HUES6 (cell line): ENCODE measurements around the gene NFILZ.

ENCODE experiments used
- H3K27ac ChIP-seq: 2 replicates; pipeline ENCODE4 v1.7.0; 2013; ENCODE audit warnings: low read depth, mild to moderate bottlenecking, low read length, inconsistent platforms
- H3K27me3 ChIP-seq: 2 replicates; pipeline ENCODE4 v1.6.1; 2013; ENCODE audit warnings: low read length; ENCODE audit not compliant: control insufficient read depth, insufficient read depth
- H3K36me3 ChIP-seq: 2 replicates; pipeline ENCODE4 v1.6.1; 2013; ENCODE audit warnings: low read length; ENCODE audit not compliant: control insufficient read depth, insufficient read depth
- H3K4me1 ChIP-seq: 2 replicates; pipeline ENCODE4 v1.6.1; 2013; ENCODE audit warnings: low read length; ENCODE audit not compliant: control insufficient read depth, insufficient read depth
- H3K4me3 ChIP-seq: 2 replicates; pipeline ENCODE4 v1.5.1; 2013; ENCODE audit warnings: low read depth, low read length
- H3K9ac ChIP-seq: one replicate; pipeline ENCODE4 v1.6.1; 2013; ENCODE audit warnings: mild to moderate bottlenecking, low read length
- H3K9me3 ChIP-seq: 2 replicates; pipeline ENCODE4 v1.6.1; 2013; ENCODE audit warnings: low read depth, low read length; ENCODE audit not compliant: control insufficient read depth, insufficient read depth

Gene NFILZ

GRCh38 chr19:8629996-8630683 lies at the start of gene NFILZ:
TSS of gene NFILZ (plus strand) at chr19:8630633. CDS start at chr19:8676766, 46,133 bp downstream.
- Histone ChIP-seq H3K4me3 (no peak within 1 kb of the TSS), H3K36me3 (no peaks in the 10 kb centered on the region), H3K9me3 (no peaks in the 10 kb centered on the region), H3K27me3 (no peaks in the 10 kb centered on the region), H3K27ac (no peak within 1 kb of the TSS), H3K9ac (no peak within 1 kb of the TSS), H3K4me1 (peaks cover 22% of the 10 kb centered on the region)

DNA sequence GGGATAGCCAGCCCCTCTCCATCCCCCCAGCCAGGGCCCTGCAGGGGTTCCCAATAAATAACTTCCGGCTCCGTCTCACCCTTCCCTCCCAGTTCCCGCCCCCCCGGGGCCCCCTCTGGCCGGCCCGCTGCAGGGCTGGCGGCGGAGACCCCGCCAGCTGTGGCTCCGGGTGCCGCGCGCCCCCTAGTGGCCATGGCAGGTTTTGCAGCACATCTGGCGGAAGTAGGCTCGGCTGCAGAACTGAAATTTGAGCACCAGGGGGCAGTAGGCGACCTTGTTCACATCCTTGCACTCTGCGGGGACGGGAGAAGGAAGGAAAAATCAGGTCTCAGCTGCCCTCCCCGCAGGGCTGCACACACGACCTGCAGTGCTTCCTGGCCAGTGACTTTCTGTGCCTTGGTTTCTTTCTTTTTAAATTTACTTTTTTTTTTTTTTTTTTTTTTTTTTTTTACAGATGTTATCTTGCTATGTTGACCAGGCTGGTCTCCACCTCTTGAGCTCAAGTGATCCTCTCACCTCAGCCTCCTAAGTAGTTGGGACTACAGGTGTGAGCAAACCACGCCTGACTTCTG lies 49.6 kb upstream of the NFILZ start:
- H3K9me3 ChIP-seq = no peaks in the 10 kb centered on the region
- H3K27me3 ChIP-seq = peaks cover 7% of the 10 kb centered on the region
- no peak overlapping the region for H3K27ac ChIP-seq
- H3K4me3 ChIP-seq = 0 out of 2 replicates have a peak overlapping the region, but pooled peaks have one; percentile 8
- peaks cover 17% of the 10 kb centered on the region for H3K4me1 ChIP-seq
- no peaks in the 10 kb centered on the region for H3K36me3 ChIP-seq
- no peak overlapping the region for H3K9ac ChIP-seq

DNA sequence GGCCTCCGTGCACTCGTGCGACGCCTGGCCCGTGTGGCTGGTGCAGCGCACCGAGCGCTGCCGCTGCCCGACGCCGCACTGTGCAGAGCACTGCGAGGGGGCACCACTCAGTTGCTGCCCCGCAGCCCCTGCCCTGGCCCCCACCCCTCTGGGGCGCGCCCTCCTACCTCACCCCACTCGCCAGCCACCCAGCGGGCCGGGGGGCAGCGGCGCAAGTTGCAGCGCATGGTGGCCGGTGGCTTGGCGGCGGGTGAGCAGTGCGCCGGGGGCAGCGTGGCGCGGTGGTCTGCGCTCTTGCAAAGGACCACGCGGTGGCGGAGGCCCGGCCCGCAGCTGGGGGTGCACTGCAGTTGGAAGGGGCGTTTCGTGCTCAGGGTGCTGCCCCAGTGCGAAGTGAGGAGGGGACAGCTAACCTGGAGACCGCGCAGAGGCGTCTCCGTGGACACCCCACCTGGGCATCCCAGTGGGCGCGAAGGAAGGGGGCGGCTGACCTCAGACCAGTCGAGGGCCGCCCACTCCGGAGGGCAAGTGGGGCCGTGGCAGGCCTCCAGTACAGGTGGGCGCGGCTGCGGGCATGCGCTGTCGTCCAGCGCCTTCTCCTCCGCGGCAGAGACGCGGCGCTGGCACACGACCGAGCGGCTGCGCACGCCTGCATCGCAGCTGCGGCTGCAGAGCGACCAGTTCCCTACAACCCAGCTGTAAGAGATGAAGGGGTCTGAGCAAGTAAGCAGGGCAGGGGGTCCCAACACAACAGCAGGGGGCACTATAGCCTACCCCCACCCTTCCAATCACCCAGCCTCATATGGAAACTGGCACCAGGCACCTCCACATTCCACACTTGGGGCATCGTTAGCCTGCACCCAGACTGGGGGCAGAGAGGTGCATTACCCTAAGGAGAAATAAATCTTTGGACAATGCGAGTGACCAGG lies 45.2 kb upstream of the NFILZ start:
- Histone ChIP-seq H3K36me3 (no peaks in the 10 kb centered on the region), H3K4me1 (no peaks in the 10 kb centered on the region), H3K9ac (no peak overlapping the region), H3K4me3 (peak overlapping the region; percentile 21; the same call in 1 of the 2 replicates), H3K9me3 (no peaks in the 10 kb centered on the region), H3K27me3 (peaks cover 13% of the 10 kb centered on the region), H3K27ac (no peak overlapping the region)

GRCh38 chr19:8585894-8586750 lies 44.3 kb upstream of the NFILZ start:
- Histone ChIP-seq H3K9ac (no peak overlapping the region), H3K27me3 (peaks cover 18% of the 10 kb centered on the region), H3K27ac (no peak overlapping the region), H3K36me3 (no peaks in the 10 kb centered on the region), H3K9me3 (no peaks in the 10 kb centered on the region), H3K4me1 (no peaks in the 10 kb centered on the region; the same call in 1 of the 2 replicates), H3K4me3 (no peak overlapping the region)

- Histone ChIP-seq H3K4me3 (no peak overlapping the region), H3K4me1 (no peaks in the 10 kb centered on the region; the same call in 1 of the 2 replicates), H3K27me3 (peaks cover 23% of the 10 kb centered on the region), H3K9me3 (no peaks in the 10 kb centered on the region), H3K27ac (no peak overlapping the region), H3K36me3 (no peaks in the 10 kb centered on the region), H3K9ac (no peak overlapping the region)
Measured at GRCh38 chr19:8589177-8589714, 41.2 kb upstream of the NFILZ start.

- no peaks in the 10 kb centered on the region; the same call in 1 of the 2 replicates for H3K4me1 ChIP-seq
- peaks cover 20% of the 10 kb centered on the region for H3K27me3 ChIP-seq
- H3K4me3 ChIP-seq = peak overlapping the region; percentile 68
- H3K36me3 ChIP-seq = peaks cover 5% of the 10 kb centered on the region; the same call in 1 of the 2 replicates
- no peak overlapping the region for H3K9ac ChIP-seq
- no peaks in the 10 kb centered on the region for H3K9me3 ChIP-seq
- H3K27ac ChIP-seq = no peak overlapping the region
Measured at GRCh38 chr19:8592231-8593009, 38.0 kb upstream of the NFILZ start.

DNA sequence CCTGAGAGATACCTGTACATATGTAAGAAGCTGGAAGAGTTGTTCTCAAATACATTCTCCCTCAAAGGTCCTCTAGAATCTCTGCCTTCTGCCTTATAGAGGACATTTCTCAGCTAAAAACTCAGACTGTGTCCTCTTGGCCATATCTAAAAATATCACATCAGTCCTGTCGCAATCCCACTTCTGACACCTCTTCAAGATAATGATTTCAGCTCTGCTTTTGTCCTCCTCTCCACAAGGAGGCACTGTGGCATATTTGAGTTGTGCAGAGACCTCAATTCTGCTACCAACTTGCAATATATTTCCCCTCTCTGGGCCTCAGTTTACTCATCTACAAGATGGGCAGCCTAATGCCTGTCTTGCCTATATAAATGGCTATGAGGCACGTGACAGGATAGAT lies 36.5 kb upstream of the NFILZ start:
- no peak overlapping the region for H3K27ac ChIP-seq
- H3K9ac ChIP-seq = no peak overlapping the region
- no peak overlapping the region for H3K4me3 ChIP-seq
- peaks cover 8% of the 10 kb centered on the region; the same call in 1 of the 2 replicates for H3K36me3 ChIP-seq
- H3K4me1 ChIP-seq = no peaks in the 10 kb centered on the region; the same call in 1 of the 2 replicates
- no peaks in the 10 kb centered on the region for H3K9me3 ChIP-seq
- H3K27me3 ChIP-seq = peaks cover 14% of the 10 kb centered on the region

GRCh38 chr19:8595651-8596050 lies 34.8 kb upstream of the NFILZ start:
- no peaks in the 10 kb centered on the region; the same call in 1 of the 2 replicates for H3K4me1 ChIP-seq
- no peaks in the 10 kb centered on the region for H3K9me3 ChIP-seq
- H3K36me3 ChIP-seq = peaks cover 11% of the 10 kb centered on the region; the same call in 1 of the 2 replicates
- no peak overlapping the region for H3K27ac ChIP-seq
- no peak overlapping the region for H3K4me3 ChIP-seq
- H3K9ac ChIP-seq = no peak overlapping the region
- H3K27me3 ChIP-seq = peaks cover 10% of the 10 kb centered on the region

- Histone ChIP-seq H3K4me3 (no peak overlapping the region), H3K27ac (no peak overlapping the region), H3K27me3 (peaks cover 5% of the 10 kb centered on the region), H3K36me3 (peaks cover 11% of the 10 kb centered on the region; the same call in 1 of the 2 replicates), H3K4me1 (no peaks in the 10 kb centered on the region), H3K9me3 (no peaks in the 10 kb centered on the region), H3K9ac (no peak overlapping the region)
Measured at GRCh38 chr19:8596168-8596567, 34.3 kb upstream of the NFILZ start.
